HepG2 (cell line): Measurements from ENCODE around the gene FANCE. TPM values are rescaled to one million over a fixed set of nuclear protein-coding genes. Genes with fewer than 3 reads are reported as not detected.

Experiments used
- ADNP ChIP-seq: sonication (generic); formaldehyde crosslinking; IDR thresholded peaks from 2 replicates; pipeline ENCODE4 v1.4.0; 2020; ENCODE audit warnings: missing genetic modification reagents
- DPF2 ChIP-seq: sonication (generic); formaldehyde crosslinking; IDR thresholded peaks from 2 replicates; pipeline ENCODE4 v1.4.0; 2020; ENCODE audit warnings: mild to moderate bottlenecking, low read depth, missing genetic modification reagents, borderline replicate concordance
- EEA1 ChIP-seq: sonication (generic); formaldehyde crosslinking; IDR thresholded peaks from 2 replicates; pipeline ENCODE4 v1.5.1; 2020; ENCODE audit warnings: mild to moderate bottlenecking, missing genetic modification reagents, borderline replicate concordance
- FOSL1 ChIP-seq: sonication (generic); formaldehyde crosslinking; IDR thresholded peaks from 2 replicates; pipeline ENCODE4 v1.9.0; 2021; ENCODE audit warnings: missing genetic modification reagents, borderline replicate concordance
- GTF2F1 ChIP-seq: fragments of 150-350 bp; IDR thresholded peaks from 2 replicates; pipeline ENCODE4 v1.6.1; 2014; ENCODE audit warnings: low read length
- KLF15 ChIP-seq: sonication (generic); formaldehyde crosslinking; IDR thresholded peaks from 2 replicates; pipeline ENCODE4 v1.8.1; 2023; ENCODE audit warnings: borderline replicate concordance, mild to moderate bottlenecking, inconsistent platforms, missing genetic modification reagents, mixed read lengths
- MED13 ChIP-seq: sonication (generic); formaldehyde crosslinking; IDR thresholded peaks from 2 replicates; pipeline ENCODE4 v1.5.0; 2020; ENCODE audit warnings: missing genetic modification reagents
- NCOA5 ChIP-seq: sonication (generic); formaldehyde crosslinking; IDR thresholded peaks from 2 replicates; pipeline ENCODE4 v1.4.0; 2020; ENCODE audit warnings: missing genetic modification reagents
- PHF8 ChIP-seq: sonication (generic); formaldehyde crosslinking; IDR thresholded peaks from 2 replicates; pipeline ENCODE4 v1.5.0; 2020; ENCODE audit warnings: missing genetic modification reagents
- SP140L ChIP-seq: sonication (generic); formaldehyde crosslinking; IDR thresholded peaks from 2 replicates; pipeline ENCODE4 v1.4.0; 2020; ENCODE audit warnings: missing genetic modification reagents, borderline replicate concordance
- TBX2 ChIP-seq: sonication (generic); formaldehyde crosslinking; IDR thresholded peaks from 2 replicates; pipeline ENCODE4 v1.5.0; 2020; ENCODE audit warnings: missing genetic modification reagents, mild to moderate bottlenecking, borderline replicate concordance
- XRCC5 ChIP-seq: fragments of 200-400 bp; formaldehyde crosslinking; optimal IDR thresholded peaks from 2 replicates; pipeline ENCODE3; 2017; ENCODE audit warnings: mild to moderate bottlenecking, low read length
- ZBTB3 ChIP-seq: sonication (generic); formaldehyde crosslinking; IDR thresholded peaks from 2 replicates; pipeline ENCODE4 v1.4.0; 2020; ENCODE audit warnings: low read depth, mild to moderate bottlenecking, moderate library complexity, missing genetic modification reagents, borderline replicate concordance
- ZFX ChIP-seq: sonication (generic); formaldehyde crosslinking; IDR thresholded peaks from 2 replicates; pipeline ENCODE4 v1.4.0; 2020; ENCODE audit warnings: mild to moderate bottlenecking, low read depth, missing genetic modification reagents, moderate library complexity
- ZMYM2 ChIP-seq: sonication (generic); formaldehyde crosslinking; IDR thresholded peaks from 2 replicates; pipeline ENCODE4 v1.8.0; 2022; ENCODE audit warnings: mild to moderate bottlenecking, missing genetic modification reagents
- ZNF331 ChIP-seq: sonication (generic); formaldehyde crosslinking; IDR thresholded peaks from 2 replicates; pipeline ENCODE4 v1.4.0; 2020; ENCODE audit warnings: missing genetic modification reagents
- ZNF720 ChIP-seq: sonication (generic); formaldehyde crosslinking; IDR thresholded peaks from 2 replicates; pipeline ENCODE4 v1.4.0; 2020; ENCODE audit warnings: missing genetic modification reagents
- ZNF883 ChIP-seq: sonication (generic); formaldehyde crosslinking; IDR thresholded peaks from 2 replicates; pipeline ENCODE4 v1.5.1; 2020; ENCODE audit warnings: mild to moderate bottlenecking, missing genetic modification reagents; ENCODE audit errors: not compliant biosample characterization
- polyA plus RNA-seq, 8 experiments: library from polyadenylated mRNA; depleted of rRNA in 3 of 8; stranded (reverse) in 7 of 8; unstranded in 1 of 8; fragments of >200 nt; fragmentation: Illumina TruSeq in 4 of 8; extraction: Trizol in 4 of 8; gene quantifications; 2 replicates each; pipeline versions ENCODE4 v1.2.1 to v1.2.3, GENCODE V29; 2011 to 2016; ENCODE audit warnings: low read depth in 4 of 8, missing spikeins in 1 of 8, mixed read lengths in 1 of 8; ENCODE audit not compliant: insufficient read depth in 1 of 8
- total RNA-seq, 5 experiments: library from RNA; depleted of rRNA; stranded (reverse); fragments of >200 nt; fragmentation: Illumina TruSeq; extraction: Trizol; gene quantifications; 2 replicates each; pipeline ENCODE4 v1.2.3, GENCODE V29; 2016; ENCODE audit warnings: low read depth in 1 of 5
- TF ChIP-seq, protein P1 (sequence below): sonication (generic); formaldehyde crosslinking; IDR thresholded peaks from 2 replicates; pipeline ENCODE4 v1.5.0; 2020; ENCODE audit warnings: missing genetic modification reagents, mild to moderate bottlenecking, borderline replicate concordance
- TF ChIP-seq, protein P2 (sequence below): sonication (generic); formaldehyde crosslinking; IDR thresholded peaks from 2 replicates; pipeline ENCODE4 v1.4.0; 2020; ENCODE audit warnings: missing genetic modification reagents
- TF ChIP-seq, protein P3 (sequence below): sonication (generic); formaldehyde crosslinking; IDR thresholded peaks from 2 replicates; pipeline ENCODE4 v1.4.0; 2020; ENCODE audit warnings: missing genetic modification reagents

Gene FANCE
- total and polyA plus RNA-seq, 2 of the 13 experiments (the other 11 are each of a cell fraction or from before 2014, with no cell fraction given) = 7.1 to 11.2 TPM

DNA sequence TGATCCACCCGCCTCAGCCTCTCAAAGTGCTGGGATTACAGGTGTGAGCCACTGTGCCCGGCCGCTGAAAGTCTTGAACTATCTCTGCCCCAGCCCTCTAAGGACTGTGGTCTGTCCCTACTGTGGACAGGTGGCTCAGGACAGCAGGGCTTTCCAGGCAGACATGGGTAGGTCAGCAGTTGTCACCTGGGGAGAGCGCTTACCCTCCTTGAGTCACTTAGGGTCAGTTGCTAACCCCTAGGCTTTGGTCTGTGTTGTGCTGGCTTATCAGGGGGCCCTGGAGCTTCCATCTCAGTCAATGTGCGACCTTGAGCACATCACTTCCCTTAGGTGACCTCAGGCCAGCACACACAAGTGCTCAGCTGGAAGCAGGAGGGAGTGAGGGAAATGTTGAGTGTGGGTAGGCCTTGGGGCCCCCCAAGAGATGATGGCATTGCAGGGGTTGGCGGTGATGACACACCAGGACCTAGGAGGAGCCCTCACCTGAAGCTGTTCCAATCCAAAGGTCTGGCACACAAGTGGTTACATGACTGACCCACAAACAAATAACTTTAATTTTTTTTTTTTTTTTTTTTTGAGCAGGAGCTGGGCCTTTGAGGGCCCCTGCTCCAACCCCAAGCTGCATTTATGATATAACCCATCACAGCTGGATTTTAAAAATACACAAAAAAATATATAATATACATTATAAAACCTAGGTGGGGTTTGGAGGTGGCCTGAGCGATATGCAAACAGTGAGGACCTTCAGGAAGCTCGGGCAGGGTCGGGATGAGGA lies 21.1 kb downstream of the FANCE start (continued):
- no peak for TF ChIP-seq KLF15 (CRISPR knock-in tag)
- peak; percentile 41; the same call in 1 of the 2 replicates for TF ChIP-seq TBX2 (CRISPR knock-in tag)
- TF ChIP-seq XRCC5 = no peak
- TF ChIP-seq MED13 (CRISPR knock-in tag) = no peak
- 0 out of 2 replicates have a peak, but pooled peaks have one; percentile 39 for TF ChIP-seq PHF8 (CRISPR knock-in tag)
- TF ChIP-seq GTF2F1 = no peak
- TF ChIP-seq ZFX (CRISPR knock-in tag) = peak; percentile 48
- TF ChIP-seq, protein P1, sequence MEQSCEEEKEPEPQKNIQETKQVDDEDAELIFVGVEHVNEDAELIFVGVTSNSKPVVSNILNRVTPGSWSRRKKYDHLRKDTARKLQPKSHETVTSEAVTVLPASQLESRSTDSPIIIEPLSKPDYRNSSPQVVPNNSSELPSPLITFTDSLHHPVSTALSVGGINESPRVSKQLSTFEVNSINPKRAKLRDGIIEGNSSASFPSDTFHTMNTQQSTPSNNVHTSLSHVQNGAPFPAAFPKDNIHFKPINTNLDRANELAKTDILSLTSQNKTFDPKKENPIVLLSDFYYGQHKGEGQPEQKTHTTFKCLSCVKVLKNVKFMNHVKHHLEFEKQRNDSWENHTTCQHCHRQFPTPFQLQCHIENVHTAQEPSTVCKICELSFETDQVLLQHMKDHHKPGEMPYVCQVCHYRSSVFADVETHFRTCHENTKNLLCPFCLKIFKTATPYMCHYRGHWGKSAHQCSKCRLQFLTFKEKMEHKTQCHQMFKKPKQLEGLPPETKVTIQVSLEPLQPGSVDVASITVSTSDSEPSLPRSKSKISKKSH (CRISPR knock-in tag) = no peak
- no peak for TF ChIP-seq ADNP (CRISPR knock-in tag)
- no peak for TF ChIP-seq NCOA5 (CRISPR knock-in tag)
- no peak for TF ChIP-seq SP140L (CRISPR knock-in tag)
- no peak for TF ChIP-seq DPF2 (CRISPR knock-in tag)
- TF ChIP-seq, protein P2, sequence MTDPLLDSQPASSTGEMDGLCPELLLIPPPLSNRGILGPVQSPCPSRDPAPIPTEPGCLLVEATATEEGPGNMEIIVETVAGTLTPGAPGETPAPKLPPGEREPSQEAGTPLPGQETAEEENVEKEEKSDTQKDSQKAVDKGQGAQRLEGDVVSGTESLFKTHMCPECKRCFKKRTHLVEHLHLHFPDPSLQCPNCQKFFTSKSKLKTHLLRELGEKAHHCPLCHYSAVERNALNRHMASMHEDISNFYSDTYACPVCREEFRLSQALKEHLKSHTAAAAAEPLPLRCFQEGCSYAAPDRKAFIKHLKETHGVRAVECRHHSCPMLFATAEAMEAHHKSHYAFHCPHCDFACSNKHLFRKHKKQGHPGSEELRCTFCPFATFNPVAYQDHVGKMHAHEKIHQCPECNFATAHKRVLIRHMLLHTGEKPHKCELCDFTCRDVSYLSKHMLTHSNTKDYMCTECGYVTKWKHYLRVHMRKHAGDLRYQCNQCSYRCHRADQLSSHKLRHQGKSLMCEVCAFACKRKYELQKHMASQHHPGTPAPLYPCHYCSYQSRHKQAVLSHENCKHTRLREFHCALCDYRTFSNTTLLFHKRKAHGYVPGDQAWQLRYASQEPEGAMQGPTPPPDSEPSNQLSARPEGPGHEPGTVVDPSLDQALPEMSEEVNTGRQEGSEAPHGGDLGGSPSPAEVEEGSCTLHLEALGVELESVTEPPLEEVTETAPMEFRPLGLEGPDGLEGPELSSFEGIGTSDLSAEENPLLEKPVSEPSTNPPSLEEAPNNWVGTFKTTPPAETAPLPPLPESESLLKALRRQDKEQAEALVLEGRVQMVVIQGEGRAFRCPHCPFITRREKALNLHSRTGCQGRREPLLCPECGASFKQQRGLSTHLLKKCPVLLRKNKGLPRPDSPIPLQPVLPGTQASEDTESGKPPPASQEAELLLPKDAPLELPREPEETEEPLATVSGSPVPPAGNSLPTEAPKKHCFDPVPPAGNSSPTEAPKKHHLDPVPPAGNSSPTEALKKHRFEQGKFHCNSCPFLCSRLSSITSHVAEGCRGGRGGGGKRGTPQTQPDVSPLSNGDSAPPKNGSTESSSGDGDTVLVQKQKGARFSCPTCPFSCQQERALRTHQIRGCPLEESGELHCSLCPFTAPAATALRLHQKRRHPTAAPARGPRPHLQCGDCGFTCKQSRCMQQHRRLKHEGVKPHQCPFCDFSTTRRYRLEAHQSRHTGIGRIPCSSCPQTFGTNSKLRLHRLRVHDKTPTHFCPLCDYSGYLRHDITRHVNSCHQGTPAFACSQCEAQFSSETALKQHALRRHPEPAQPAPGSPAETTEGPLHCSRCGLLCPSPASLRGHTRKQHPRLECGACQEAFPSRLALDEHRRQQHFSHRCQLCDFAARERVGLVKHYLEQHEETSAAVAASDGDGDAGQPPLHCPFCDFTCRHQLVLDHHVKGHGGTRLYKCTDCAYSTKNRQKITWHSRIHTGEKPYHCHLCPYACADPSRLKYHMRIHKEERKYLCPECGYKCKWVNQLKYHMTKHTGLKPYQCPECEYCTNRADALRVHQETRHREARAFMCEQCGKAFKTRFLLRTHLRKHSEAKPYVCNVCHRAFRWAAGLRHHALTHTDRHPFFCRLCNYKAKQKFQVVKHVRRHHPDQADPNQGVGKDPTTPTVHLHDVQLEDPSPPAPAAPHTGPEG (CRISPR knock-in tag) = no peak
- TF ChIP-seq ZNF720 = no peak
- no peak for TF ChIP-seq ZMYM2 (CRISPR knock-in tag)
- no peak for TF ChIP-seq EEA1 (CRISPR knock-in tag)
- no peak for TF ChIP-seq ZNF883
- TF ChIP-seq, protein P3, sequence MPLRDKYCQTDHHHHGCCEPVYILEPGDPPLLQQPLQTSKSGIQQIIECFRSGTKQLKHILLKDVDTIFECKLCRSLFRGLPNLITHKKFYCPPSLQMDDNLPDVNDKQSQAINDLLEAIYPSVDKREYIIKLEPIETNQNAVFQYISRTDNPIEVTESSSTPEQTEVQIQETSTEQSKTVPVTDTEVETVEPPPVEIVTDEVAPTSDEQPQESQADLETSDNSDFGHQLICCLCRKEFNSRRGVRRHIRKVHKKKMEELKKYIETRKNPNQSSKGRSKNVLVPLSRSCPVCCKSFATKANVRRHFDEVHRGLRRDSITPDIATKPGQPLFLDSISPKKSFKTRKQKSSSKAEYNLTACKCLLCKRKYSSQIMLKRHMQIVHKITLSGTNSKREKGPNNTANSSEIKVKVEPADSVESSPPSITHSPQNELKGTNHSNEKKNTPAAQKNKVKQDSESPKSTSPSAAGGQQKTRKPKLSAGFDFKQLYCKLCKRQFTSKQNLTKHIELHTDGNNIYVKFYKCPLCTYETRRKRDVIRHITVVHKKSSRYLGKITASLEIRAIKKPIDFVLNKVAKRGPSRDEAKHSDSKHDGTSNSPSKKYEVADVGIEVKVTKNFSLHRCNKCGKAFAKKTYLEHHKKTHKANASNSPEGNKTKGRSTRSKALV (CRISPR knock-in tag) = no peak
- no peak for TF ChIP-seq FOSL1 (CRISPR knock-in tag)
- TF ChIP-seq ZNF331 (CRISPR knock-in tag) = no peak
- TF ChIP-seq ZBTB3 (CRISPR knock-in tag) = no peak
